NOMO-1 treated with DMSO at 0.1 percent for 48 hours (cell line): Measurements from ENCODE around the gene EIF3K.

ENCODE experiments used
- DNase-seq: peaks from one replicate; lab custom pipeline; 2025; ENCODE audit not compliant: unreplicated experiment; lab: John Stamatoyannopoulos, UW

The EIF3K gene

GRCh38 chr19:38665219-38665931 lies 46.4 kb downstream of the EIF3K start:
- DNase-seq, result no peak

- DNase-seq, result no peak
Measured at GRCh38 chr19:38665950-38666662, 47.1 kb downstream of the EIF3K start.

GRCh38 chr19:38666663-38667511 lies 47.9 kb downstream of the EIF3K start:
- no peak for DNase-seq

GRCh38 chr19:38667661-38668171 lies 48.7 kb downstream of the EIF3K start:
- DNase-seq, result no peak

- peak; percentile 21 for DNase-seq
Measured at GRCh38 chr19:38669552-38669951, 50.6 kb downstream of the EIF3K start.

DNA sequence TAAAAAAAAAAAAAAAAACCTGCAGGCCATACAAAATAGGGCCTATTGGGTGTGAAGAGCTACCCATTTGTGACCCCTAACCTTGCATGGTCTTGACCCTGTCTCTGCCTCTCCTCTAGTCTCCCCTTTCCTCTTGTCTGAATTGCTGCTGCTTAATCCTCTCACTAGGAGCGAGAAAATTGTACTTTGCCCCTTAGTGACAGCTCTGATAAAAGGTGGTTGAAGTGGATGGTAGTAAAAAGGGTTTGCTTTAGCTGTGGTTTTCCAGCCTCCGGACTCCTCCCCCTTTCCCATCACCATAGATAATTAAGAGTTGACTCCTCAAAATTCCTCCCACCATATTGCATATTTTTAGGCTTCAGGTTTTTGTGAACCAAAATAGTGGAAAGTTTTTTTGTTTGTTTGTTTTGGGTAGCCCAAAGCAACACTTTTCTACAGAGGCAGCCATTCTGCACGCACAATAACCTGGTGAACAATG lies 52.0 kb downstream of the EIF3K start:
- no peak for DNase-seq

DNA sequence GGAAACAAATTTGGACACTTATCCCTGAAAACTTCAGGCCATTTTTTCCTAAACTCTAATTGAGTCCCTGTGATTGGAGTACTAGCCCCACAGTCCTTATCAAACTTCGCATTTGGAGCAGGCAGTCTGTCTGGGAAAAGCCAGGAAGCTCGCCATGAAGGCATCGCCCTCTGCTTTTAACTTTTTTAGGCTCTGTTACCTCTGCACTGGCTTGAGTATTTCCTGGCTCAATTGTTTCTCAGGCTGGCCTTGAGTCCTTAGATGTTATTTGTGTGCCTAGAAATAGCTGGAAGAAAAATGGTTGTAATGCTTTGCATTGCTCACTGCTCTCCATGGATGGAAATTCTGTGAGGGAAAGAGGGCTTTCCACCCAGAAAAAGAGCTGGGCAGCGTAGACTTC lies 52.7 kb downstream of the EIF3K start:
- no peak for DNase-seq

DNA sequence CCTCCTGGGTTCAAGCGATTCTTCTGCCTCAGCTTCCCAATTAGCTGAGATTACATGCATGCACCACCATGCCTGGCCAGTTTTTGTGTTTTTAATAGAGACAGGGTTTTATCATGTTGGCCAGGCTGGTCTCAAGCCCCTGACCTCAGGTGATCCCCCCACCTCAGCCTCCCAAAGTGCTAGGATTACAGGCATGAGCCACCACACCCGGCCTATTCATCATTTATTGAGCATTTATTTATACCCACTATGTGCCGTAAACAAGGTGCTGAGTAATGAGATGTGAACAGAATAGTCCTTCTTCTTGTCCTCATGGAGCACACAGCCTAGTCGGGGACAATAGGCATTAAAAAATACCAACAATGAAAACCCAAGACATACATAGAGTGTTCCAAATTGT lies 54.0 kb downstream of the EIF3K start:
- no peak for DNase-seq

- peak; percentile 12 for DNase-seq
Measured at GRCh38 chr19:38674388-38675171, 55.6 kb downstream of the EIF3K start.

- DNase-seq, result no peak
Measured at GRCh38 chr19:38675611-38676010, 56.6 kb downstream of the EIF3K start.

DNA sequence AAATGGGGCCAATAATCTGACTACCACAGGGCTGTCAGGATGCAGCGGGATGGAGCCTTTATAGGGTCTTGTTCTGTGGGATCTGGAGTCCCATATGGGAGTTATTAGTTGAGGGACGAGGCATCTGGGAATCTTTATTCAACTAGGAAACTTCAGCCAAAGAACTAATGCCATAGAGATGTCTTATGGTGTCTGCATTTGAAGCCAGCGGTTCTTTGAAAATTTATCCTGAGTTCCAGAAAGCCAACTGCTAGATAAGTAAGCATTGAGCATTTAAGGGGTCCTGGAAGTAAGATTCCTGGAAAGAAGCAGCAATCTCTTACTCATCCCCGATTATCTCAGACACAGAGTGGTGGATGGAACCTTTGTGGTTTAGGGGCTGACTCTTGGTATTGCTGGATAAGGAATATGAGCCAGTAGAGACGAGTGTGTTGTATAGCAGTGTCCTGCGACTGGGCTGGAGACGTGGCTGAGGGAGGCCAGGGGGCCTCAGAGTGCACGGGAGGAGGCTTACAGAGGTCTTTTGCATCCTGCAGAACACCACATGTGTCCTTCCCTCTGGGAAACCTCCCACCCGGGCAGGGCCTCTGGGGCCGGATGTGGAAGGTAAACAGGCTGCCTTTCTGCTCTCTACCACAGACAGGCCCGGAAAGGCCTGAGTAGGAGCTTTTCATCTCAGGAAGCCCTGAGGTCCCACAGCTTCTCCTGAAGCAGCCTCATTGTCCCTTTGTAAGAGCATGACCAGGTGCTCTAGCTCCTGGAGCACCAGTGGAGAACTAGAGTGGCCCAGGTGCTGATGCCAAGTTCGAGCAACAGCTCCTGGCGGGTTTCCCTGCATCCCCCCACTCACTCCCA lies 57.3 kb downstream of the EIF3K start:
- DNase-seq, result no peak

GRCh38 chr19:38676878-38677646 lies 58.1 kb downstream of the EIF3K start:
- DNase-seq, result no peak

- no peak for DNase-seq
Measured at GRCh38 chr19:38678217-38678890, 59.4 kb downstream of the EIF3K start.

DNA sequence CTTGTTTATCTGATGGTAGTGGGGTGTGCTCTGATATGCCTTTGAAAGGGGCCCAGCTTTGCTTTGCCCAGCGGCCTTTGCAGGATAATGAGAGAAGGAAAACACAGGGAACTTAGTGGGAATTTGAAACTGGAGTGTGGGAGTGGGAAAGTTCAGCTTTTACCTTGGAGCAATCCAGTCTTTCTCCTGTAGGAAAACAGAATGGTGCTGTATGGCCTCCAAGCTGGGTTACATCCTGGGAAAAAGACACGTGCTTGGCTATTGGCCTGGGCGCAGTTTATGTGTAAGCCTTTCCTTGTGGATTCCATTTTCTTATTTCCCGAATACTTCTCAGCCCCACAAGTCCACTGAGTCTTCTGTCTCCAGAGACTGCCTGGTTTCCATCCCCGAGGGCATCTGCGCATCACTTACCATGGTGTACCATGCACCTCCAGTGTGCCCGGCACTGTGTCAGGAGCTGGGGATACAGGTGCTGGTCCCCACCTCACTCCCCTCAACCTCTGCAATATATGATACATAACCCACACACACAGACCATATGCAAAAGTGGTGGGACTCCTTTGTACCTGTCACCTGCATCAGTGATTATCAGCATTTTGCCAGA lies 60.0 kb downstream of the EIF3K start:
- no peak for DNase-seq

- DNase-seq, result no peak
Measured at GRCh38 chr19:38679839-38680238, 60.9 kb downstream of the EIF3K start.

DNA sequence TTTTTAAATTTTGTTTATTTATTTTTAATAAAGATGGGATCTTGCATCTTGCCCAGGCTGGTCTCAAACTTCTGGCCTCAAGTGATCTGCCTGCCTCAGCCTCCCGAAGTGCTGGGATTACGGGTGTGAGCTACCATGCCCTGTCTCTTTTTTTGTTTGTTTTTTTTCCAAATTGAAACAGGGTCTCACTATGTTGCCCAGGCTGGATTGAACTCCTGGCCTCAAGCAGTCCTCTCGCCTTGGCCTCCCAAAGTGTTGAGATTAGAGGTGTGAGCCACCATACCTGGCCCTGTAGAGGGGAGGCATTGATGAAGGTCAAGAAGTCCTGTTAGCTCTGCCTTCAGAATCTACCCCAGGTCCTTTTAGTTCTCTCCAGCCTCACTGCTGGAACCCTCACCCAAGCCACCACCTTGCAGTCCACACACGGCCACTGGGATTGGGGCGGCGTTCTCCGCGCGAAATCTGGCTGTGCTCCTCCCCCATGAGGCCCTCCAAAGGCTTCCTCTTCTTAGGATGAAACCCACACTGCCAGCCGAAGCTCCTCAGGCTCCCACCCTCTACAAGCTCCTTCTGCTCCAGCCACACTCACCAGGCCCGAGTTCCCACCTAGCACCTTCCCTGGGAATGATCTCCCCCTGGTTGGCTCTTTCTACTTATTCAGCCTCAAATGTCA lies 63.3 kb downstream of the EIF3K start:
- no peak for DNase-seq

DNA sequence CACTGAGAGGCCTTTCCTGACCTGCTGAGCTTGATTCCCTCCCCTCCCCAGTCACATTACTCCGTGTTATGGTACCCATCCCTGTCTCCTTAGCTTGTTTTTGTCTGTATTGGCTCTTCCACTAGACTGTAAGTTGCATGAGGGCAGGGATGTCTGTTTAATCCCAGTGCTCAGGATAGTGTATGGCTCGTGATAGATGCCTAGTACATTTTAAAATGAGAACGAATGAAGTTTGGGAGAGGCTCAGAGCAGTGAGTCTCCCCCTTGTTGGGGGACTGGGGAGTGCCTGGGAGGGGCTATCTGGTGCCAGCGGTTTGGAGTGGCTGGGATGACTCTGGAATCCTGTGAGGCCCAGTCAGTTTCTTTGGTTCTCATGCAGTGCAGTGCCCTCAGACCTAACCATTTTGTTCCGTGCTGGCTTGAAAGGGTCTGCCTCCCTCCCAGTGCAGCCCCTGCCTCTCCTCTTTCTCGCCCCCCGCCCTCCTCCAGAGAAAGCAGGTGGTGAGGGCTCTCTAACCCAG lies 63.9 kb downstream of the EIF3K start:
- no peak for DNase-seq
